ENCODE data around the gene EPS8.

Gene EPS8

GRCh38 chr12:15693228-15693911, 95.8 kb downstream of the EPS8 start:
- H3K27ac ChIP-seq: no peak overlapping the region
- no peak for TF ChIP-seq EZH2 (IDR thresholded peaks at IDR 0.05)
- no peak for TF ChIP-seq FOXP2 (optimal IDR thresholded peaks at IDR 0.05; ENCODE audit: control extremely low read depth, extremely low read length, insufficient read depth)
- TF ChIP-seq POLR2AphosphoS5 (IDR thresholded peaks at IDR 0.05; ENCODE audit: borderline replicate concordance, low read depth, low read length): no peak
- no peaks in the 10 kb centered on the region for H3K36me3 ChIP-seq (ENCODE audit: insufficient read depth, low read length)
- no peak for DNase-seq (ENCODE audit: low read depth, low spot score)
- H3K4me3 ChIP-seq: no peak overlapping the region
- H3K9me3 ChIP-seq (ENCODE audit: low read depth, low read length): no peaks in the 10 kb centered on the region
- H3K9ac ChIP-seq (ENCODE audit: insufficient read length): no peak overlapping the region

DNA sequence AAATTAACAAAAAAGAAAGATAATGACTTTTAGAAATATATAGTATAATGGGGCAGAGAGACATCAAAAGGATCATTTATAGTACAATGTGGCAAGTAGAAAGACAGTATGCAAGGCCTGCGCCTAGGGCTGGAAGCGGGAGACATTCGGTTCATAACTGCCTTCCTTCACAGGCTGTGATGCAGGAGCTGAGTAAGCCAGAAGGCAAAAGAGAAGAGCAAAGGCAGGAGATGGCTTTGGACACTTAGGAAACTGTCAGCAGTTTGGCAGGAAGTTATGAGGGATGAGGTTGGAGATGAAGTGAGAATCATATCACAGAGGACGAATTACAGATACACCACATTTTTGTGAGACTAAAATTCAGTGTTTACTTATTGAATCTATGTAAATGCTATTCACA, 97.8 kb downstream of the EPS8 start:
- 0 out of 2 replicates have a peak, but pooled peaks have one; percentile 38 for TF ChIP-seq POLR2AphosphoS5 (IDR thresholded peaks at IDR 0.05; ENCODE audit: borderline replicate concordance, low read depth, low read length)
- no peak for TF ChIP-seq FOXP2 (optimal IDR thresholded peaks at IDR 0.05; ENCODE audit: control extremely low read depth, extremely low read length, insufficient read depth)
- Histone ChIP-seq H3K27ac (peak overlapping the region; percentile 88), H3K4me3 (no peak overlapping the region), H3K9me3 (ENCODE audit: low read depth, low read length) (no peaks in the 10 kb centered on the region), H3K9ac (ENCODE audit: insufficient read length) (no peak overlapping the region), H3K36me3 (ENCODE audit: insufficient read depth, low read length) (no peaks in the 10 kb centered on the region)
- DNase-seq (ENCODE audit: low read depth, low spot score): no peak

- DNase-seq (ENCODE audit: low read depth, low spot score): no peak
- Histone ChIP-seq H3K36me3 (ENCODE audit: insufficient read depth, low read length) (no peaks in the 10 kb centered on the region), H3K27ac (peak overlapping the region; percentile 88), H3K4me3 (0 out of 2 replicates have a peak overlapping the region, but pooled peaks have one; percentile 5), H3K9ac (ENCODE audit: insufficient read length) (no peak overlapping the region), H3K9me3 (ENCODE audit: low read depth, low read length) (no peaks in the 10 kb centered on the region)
- TF ChIP-seq FOXP2 (optimal IDR thresholded peaks at IDR 0.05; ENCODE audit: control extremely low read depth, extremely low read length, insufficient read depth) (no peak), POLR2AphosphoS5 (IDR thresholded peaks at IDR 0.05; ENCODE audit: borderline replicate concordance, low read depth, low read length) (no peak), EZH2 (IDR thresholded peaks at IDR 0.05) (no peak)
Observed at GRCh38 chr12:15690320-15690719, 98.9 kb downstream of the EPS8 start.

GRCh38 chr12:15689751-15690191, 99.4 kb downstream of the EPS8 start:
- Histone ChIP-seq H3K27ac (peak overlapping the region; percentile 88), H3K36me3 (ENCODE audit: insufficient read depth, low read length) (no peaks in the 10 kb centered on the region), H3K9ac (ENCODE audit: insufficient read length) (no peak overlapping the region), H3K4me3 (0 out of 2 replicates have a peak overlapping the region, but pooled peaks have one; percentile 5), H3K9me3 (ENCODE audit: low read depth, low read length) (no peaks in the 10 kb centered on the region)
- no peak for TF ChIP-seq FOXP2 (optimal IDR thresholded peaks at IDR 0.05; ENCODE audit: control extremely low read depth, extremely low read length, insufficient read depth)
- no peak for TF ChIP-seq EZH2 (IDR thresholded peaks at IDR 0.05)
- no peak for TF ChIP-seq POLR2AphosphoS5 (IDR thresholded peaks at IDR 0.05; ENCODE audit: borderline replicate concordance, low read depth, low read length)
- no peak for DNase-seq (ENCODE audit: low read depth, low spot score)

DNA sequence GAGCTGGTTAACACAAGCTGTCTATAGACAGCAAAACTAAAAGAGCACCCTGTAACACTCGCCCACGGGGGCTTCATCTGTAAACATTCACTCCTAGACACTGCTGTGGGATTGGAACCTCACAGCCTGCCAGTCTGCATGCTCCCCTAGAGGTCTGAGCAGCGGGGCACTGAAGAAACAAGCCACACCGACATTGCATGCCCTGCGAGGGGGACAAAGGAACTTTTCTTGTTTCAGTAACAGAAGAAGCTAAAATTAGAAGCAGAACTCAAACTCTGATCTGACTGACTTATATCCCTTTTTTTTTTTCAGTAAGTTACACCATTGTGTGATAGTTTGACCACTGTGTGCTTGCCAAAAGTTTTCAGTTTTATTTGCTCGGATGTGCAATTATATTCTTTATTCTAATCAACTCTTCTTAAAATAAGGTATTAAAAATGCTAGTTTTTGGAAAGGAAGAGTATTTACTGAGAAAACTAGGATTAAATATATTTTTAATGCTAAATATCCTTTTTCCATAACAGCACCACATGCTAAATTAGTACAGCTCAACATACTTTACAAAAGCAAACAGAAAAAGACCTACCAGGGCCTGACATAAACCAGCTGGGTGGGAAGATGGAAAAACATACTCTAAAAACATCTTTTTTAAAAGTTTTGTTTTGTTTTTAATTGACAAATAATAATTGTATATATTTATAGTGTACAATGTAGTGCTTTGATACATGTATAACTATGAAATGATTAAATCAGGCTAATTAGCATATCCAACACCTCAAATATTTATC, 100.2 kb downstream of the EPS8 start:
- H3K36me3 ChIP-seq (ENCODE audit: insufficient read depth, low read length): no peaks in the 10 kb centered on the region
- no peak overlapping the region for H3K4me3 ChIP-seq
- TF ChIP-seq FOXP2 (optimal IDR thresholded peaks at IDR 0.05; ENCODE audit: control extremely low read depth, extremely low read length, insufficient read depth) (no peak), POLR2AphosphoS5 (IDR thresholded peaks at IDR 0.05; ENCODE audit: borderline replicate concordance, low read depth, low read length) (no peak), EZH2 (IDR thresholded peaks at IDR 0.05) (no peak)
- no peak for DNase-seq (ENCODE audit: low read depth, low spot score)
- no peaks in the 10 kb centered on the region for H3K9me3 ChIP-seq (ENCODE audit: low read depth, low read length)
- H3K27ac ChIP-seq: peak overlapping the region; percentile 88
- H3K9ac ChIP-seq (ENCODE audit: insufficient read length): peak overlapping the region; percentile 37

GRCh38 chr12:15688202-15688736, 100.9 kb downstream of the EPS8 start:
- no peak for DNase-seq (ENCODE audit: low read depth, low spot score)
- peak overlapping the region; percentile 95; the same call in 1 of the 2 replicates for H3K27ac ChIP-seq
- no peak overlapping the region for H3K9ac ChIP-seq (ENCODE audit: insufficient read length)
- no peaks in the 10 kb centered on the region for H3K36me3 ChIP-seq (ENCODE audit: insufficient read depth, low read length)
- no peak overlapping the region for H3K4me3 ChIP-seq
- no peaks in the 10 kb centered on the region for H3K9me3 ChIP-seq (ENCODE audit: low read depth, low read length)
- TF ChIP-seq FOXP2 (optimal IDR thresholded peaks at IDR 0.05; ENCODE audit: control extremely low read depth, extremely low read length, insufficient read depth) (no peak), EZH2 (IDR thresholded peaks at IDR 0.05) (no peak), POLR2AphosphoS5 (IDR thresholded peaks at IDR 0.05; ENCODE audit: borderline replicate concordance, low read depth, low read length) (no peak)

DNA sequence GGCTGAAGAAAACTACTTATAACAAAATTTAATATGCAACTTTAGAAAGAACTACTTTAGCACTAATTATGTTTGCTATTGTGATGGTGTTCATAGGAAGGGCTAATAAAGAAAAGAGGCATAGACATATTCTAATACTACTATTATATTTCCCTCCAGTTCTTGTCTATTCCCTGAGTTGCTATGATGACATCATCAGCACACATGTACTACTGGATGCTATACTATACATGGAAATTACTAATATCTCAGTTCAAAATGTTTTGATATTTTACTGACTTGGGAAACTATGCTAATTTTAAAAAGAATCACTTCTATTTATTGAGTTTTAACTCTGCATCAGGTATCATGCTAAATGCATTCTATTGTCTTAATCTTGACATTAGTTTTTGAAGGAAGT, 101.6 kb downstream of the EPS8 start:
- Histone ChIP-seq H3K36me3 (ENCODE audit: insufficient read depth, low read length) (no peaks in the 10 kb centered on the region), H3K9me3 (ENCODE audit: low read depth, low read length) (no peaks in the 10 kb centered on the region), H3K9ac (ENCODE audit: insufficient read length) (no peak overlapping the region), H3K4me3 (no peak overlapping the region), H3K27ac (peak overlapping the region; percentile 95)
- no peak for DNase-seq (ENCODE audit: low read depth, low spot score)
- TF ChIP-seq POLR2AphosphoS5 (IDR thresholded peaks at IDR 0.05; ENCODE audit: borderline replicate concordance, low read depth, low read length): no peak
- TF ChIP-seq EZH2 (IDR thresholded peaks at IDR 0.05): no peak
- TF ChIP-seq FOXP2 (optimal IDR thresholded peaks at IDR 0.05; ENCODE audit: control extremely low read depth, extremely low read length, insufficient read depth): no peak

Data from SK-N-MC (cell line).